Activated CD8-positive, alpha-beta memory T cell treated with anti-CD3 and anti-CD28 coated beads for 24 hours (primary cell): ENCODE data around the gene PWP2.
"Not testable (repeated sequence)": the region's sequence is repeated elsewhere in the genome, so short reads cannot be mapped to it uniquely, and the experiment has no call there.

ENCODE experiments used
- DNase-seq: peaks from one replicate; pipeline ENCODE4 v3.0.0-alpha.2; 2020

PWP2 gene

DNA sequence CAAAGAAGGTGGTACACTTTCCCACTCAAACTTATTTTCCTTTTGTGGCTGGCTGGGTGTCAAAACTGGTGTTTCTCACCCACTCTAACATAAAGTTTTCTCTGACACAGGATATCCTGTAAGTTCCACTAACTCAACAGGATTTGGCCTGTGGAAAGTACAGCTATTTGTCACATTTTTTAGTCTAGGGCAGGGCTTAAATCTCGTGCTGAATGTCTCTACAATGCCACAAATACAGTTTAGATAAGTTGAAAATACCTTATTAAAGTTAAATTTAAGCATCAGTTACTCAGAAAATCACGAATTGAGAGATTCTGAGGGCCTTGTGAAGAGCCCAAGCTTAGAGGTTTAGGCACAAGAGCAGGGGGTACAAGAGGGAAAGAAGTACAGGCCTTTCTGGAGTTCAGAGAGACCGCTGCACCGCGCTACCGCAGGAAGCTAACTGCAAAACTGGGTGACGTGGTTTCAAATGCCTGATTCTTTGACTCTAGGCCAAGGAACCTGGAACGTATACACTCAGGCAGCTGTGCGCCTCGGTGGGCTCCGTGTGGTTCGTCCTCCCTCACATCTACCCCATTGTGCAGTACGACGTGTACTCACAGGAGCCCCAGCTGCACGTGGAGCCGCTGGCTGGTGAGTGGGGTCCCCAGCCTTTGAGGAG, 23.4 kb upstream of the PWP2 start:
- peak; percentile 80 for DNase-seq

DNA sequence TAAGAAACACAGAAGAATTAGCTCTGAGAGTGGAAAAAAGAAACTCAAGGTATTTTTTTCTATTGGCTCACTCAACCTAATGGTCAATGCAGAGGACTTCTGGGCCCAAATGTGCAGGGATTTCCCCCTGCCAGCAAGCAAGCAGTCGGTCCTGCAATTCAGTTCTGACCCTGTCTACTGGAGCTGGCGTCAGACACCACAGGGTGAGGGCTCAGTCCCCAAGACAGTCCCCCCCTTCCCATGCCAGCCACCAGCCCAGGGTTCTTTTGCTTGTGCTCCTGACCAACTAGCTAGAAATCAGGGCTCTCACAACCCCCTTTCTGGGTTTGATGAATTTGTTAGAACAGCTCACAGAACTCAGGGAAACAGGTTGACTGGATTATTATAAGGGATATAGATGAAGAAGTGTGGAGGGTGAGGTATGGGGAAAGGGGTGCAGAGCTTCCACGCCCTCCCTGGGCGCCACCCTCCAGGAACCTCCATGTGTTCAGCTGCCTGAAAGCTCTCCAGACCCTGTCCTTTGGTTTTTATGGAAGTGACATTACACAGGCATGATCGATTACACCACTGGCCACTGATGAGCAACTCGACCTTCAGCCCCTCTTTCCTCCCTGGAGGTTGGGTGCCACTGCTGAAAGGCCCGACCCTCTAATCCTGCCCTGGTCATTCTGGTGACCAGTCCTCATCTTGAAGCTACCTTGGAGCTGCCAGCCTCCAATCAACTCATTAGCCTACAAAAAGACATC, 22.5 kb upstream of the PWP2 start:
- no peak for DNase-seq

DNA sequence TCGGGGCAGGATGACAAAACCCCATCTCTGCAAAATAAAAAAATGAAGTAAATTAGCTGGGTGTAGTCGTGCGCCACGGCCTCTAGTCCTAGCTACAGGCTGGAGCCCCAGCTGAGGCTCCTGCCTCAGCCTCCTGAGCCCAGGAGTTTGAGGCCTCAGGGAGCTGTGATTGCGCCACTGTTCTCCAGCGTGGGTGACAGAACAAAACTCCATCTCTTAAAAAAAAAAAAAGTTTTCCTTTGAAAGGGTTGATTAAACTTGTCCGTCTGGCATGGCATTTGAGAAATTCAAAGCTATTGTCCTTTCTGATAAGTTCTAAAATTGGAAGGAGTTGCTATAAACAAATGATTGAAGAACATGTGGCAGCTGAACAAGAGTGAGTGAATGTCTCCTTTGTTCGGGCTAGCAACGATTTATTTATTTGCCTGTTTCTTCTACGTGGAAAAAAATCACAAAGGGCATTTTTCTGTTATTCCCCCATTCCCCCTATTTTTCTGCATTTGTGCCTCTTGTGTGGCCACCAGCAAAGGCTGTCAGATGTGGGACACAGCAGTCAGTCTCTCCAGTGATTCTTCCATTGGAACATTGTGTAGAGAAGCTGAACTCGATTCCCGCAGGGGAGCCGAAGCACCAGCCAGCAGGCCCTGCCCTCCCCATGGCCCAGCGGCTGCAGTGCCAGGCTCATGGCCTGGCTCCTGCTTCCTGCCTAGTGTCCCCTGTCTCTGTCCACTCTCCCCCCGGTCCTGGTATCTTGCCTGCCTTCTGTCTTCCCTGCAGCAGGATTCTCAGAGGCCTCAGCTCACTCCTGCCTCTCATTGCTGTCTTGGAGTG, 21.5 kb upstream of the PWP2 start:
- no peak for DNase-seq

DNA sequence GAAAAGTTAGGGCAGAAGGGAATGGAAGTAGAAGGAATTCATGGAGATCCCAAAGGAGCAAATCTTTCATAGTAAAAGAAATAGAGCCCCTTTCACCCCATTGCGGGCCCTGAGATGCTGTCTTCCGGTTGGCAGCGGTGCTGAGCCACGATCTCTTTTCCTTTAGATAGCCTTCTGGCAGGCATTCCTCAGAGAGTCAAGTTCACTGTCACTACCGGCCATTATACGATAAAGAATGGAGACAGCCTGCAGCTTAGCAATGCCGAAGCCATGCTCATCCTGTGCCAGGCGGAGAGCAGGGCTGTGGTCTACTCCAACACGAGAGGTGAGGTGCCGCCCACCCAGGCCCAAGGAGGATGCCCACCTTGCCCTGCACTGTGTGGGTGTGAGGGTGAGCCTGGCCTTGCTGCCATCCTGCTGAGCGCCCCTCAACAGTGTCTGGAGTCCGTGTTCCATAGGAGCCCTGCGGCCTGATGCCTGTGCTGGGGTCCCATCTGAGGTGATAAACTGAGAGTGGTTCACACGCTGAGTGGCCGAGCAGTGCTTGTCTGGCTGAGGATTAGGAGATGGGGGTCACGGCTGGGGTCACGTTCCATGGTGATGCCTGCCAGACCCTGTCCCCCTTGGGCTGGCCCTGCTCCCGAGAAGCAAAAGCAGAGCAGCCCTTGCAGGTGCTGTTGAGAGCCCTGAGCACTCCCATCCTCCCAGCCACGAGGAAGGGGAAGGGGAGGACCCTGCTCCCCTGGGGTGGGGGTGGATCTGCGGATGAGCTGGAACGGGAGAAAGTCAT, 20.4 kb upstream of the PWP2 start:
- no peak for DNase-seq

DNA sequence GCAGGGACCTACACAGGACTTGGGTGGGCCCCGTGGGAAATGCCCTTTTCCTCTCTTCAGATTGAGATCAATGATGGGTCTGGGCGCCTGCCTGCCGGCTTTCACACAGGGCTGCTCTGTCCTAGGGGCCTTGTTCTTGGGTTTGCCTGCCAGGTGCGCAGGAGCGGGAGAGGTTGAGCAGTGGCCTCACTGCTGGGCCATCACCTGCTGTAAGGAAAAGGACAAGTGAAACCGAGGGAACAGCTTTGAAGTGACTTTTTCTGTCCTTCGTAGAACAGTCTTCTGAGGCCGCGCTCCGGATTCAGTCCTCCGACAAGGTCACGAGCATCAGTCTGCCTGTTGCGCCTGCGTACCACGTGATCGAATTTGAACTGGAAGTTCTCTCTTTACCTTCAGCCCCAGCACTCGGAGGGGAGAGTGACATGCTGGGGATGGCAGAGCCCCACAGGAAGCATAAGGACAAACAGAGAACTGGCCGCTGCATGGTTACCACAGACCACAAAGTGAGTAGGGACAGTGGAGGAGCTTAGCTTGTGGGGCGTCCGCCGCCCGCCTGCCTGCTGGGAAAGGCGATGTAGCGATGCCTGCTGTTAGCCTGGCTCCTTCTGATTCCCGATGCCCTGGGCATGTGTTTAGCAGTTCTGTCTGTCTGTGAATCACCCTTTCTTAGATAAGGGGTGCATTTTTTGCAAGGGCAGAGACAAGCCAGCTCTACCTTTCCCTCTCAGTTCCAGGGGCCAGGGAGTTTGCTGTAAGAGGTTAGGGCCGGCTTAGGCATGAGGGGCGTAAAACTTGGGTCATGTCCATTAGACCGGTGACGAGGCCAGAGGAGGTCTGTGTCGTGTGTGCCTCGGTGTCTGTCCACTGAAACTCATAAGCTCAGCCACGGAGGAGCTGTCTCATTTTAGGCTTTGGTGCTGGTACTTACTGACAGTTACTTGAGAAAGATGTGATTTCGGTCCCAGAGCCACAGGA, 19.5 kb upstream of the PWP2 start:
- no peak for DNase-seq

DNA sequence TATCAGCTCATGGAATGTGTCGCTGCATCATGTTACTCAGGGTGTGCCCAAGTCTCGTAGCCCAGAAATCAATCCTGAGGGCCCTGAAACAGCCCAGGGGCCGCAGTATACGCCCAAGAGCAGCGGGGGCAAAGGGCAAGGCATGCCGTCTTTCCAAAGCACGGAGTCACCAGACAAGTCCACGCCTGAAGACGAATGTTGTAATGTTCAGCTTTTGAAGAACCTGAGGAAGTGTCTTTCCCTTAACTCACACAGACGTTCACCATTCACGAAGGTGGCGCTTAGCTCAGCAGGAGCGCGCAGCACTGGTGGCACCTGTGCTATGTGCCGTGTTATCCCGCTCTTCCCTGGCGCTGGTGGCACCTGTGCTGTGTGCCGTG, 18.8 kb upstream of the PWP2 start:
- no peak for DNase-seq

DNA sequence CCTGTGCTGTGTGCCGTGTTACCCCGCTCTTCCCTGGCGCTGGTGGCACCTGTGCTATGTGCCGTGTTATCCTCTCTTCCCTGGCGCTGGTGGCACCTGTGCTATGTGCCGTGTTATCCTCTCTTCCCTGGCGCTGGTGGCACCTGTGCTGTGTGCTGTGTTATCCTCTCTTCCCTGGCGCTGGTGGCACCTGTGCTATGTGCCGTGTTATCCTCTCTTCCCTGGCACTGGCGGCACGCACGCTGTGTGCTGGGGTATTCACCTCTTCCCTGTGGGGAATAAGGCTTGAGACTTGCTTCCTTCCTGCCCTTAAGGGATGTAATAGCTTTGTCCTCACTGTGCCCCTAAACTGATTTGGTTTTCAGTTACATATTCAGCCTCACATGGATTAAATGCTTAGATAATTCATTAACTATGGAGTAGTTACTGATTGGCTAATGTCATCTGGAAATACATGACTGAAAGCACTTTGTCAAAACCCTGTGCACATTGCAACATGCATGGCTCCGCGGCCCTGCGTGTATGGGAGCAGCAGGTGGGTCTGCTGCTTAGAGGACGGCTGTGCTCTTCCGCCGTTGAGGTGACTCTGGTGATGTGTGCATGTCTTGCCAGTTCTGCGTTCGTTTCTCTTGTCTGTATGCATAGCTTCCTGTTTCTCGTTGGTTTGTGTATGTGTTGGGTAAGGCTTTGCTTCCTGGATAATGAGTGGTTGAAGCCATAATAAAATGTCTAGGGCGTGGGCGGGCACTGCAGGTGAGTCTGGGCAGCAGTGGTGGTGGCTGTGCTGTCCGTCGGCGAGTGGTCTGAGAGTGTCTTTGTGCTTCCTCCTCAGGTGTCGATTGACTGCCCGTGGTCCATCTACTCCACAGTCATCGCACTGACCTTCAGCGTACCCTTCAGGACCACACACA, 17.9 kb upstream of the PWP2 start:
- DNase-seq, result peak; percentile 62

DNA sequence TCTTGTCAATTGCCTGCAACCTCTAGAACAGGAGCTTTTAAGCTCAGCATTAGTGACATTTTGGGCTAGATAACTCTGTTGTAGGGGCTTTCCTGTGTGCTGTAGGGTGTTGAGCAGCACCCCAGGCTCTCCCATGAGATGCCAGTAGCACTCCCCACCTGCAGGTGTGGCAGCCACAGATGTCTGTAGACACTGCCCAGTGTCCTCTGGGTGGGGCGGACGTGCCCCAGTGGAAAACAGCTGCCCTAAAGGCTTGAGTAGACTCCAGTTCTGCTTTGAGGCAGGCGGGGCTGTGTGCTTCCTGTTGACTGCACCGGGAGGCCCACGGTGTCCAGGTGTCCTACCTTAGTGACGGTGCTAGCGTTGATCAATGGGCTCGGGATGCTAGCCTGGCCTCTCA, 16.9 kb upstream of the PWP2 start:
- peak; percentile 53 for DNase-seq

DNA sequence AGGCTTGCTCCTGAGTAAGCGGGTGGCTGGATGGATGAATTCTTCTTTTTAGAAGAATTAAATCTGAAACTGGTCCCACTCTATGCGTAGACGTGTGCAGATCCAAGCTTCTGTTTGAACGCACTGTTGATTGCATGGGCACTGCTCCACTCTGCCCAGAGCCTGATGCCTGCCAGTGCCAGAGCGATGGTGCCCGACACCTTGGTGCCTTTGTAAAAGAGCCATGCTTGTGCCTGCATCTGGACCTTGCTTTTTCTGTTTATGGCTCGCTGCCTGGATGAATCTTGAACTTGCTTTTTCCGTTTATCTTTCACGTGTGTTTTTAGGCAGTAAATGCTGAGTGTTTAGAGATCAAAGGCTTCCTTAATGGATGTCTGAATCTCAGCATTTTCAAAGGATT, 15.0 kb upstream of the PWP2 start:
- DNase-seq, result no peak

DNA sequence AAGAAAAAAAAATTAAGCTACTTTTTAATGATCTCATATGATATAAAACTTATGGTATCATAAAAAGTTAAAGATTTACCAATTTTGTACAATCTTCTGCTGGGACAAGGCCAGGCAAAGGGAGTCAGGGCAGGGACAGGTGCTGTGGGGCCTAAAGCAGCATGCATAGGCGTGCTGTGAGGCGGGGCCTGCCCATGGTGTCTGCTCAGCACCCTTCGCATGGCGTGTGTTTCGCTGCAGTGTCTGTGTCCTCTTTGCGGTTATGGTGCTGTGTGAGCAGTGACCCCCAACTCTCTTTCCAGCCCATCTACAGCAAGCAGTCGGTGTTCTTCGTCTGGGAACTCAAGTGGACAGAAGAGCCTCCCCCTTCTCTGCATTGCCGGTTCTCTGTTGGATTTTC, 13.4 kb upstream of the PWP2 start:
- DNase-seq, result peak; percentile 19

DNA sequence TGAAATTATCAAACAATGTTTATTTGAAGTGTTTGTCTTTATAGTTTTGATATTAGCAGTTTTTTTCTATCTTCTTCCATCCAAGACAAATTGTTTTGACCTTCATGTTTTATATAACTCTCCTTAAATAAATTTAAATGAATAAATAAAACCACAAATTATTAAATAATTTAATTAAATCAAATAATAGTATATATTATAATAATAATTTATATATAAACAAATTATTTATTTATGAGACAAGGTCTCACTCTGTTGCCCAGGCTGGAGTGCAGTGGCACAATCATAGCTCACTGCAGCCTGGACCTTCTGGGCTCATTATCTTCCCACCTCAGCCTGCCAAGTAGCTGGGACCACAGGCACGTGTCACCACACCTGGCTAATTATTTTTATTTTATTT, 12.4 kb upstream of the PWP2 start:
- DNase-seq, result no peak

DNA sequence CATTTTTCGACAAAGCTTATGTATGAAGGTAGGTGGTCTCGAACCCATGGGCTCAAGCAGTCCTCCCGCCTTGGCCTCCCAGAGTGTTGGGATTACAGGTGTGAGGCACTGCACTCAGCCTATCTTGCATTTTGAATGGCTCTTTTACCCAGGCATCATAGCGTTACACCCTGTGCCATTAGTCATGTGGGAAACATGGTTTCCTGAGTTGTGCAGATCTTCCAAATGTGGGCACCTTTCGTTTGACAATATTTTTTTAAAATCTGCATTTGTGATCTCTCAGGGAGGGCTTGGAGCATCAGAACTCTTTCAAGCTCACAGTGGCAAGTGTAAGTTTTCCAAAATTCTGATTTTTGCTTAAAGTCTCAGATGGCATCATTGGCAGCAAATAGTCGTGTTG, 8.7 kb upstream of the PWP2 start:
- not testable (repeated sequence) for DNase-seq

DNA sequence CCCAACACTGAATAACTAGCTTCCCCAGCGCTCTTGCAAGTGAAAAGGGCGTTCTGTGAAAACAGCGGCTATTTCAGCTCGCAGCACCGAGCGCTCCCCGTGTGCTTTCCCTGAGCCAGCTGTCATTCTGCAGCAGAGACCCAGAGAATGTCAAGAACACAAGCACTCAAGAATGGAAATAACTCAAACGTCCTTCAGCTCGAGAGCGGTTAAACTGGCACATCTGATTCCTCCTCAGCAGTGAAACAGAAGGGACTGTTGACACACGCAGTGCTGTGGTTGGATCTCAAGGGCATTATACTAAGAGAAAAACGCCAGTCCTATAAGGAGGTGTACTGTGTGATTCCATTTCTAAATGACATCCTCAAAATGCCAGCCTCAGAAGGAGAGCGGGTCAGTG, 8.2 kb upstream of the PWP2 start:
- not testable (repeated sequence) for DNase-seq

DNA sequence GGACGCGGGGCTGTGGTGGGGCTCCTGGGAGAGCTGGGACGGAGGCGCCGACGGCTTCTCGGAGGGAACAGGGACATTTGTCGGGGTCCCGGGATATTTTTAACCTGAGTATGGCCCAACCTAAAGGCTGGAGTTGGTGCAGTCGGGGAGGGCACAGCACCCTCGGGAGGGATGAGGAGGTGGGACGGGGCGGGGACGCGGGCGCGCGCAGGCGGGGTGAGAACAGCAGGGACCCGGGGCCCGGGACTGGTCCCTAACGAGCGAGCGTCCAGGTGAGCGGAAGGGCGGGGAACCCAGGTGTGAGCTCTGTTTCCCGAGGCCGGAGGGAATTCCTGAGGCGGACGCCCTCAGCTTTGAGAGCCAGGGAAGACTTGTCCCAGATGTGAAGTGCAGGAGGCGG, 390 bp downstream of the PWP2 start:
- not testable (repeated sequence) for DNase-seq

DNA sequence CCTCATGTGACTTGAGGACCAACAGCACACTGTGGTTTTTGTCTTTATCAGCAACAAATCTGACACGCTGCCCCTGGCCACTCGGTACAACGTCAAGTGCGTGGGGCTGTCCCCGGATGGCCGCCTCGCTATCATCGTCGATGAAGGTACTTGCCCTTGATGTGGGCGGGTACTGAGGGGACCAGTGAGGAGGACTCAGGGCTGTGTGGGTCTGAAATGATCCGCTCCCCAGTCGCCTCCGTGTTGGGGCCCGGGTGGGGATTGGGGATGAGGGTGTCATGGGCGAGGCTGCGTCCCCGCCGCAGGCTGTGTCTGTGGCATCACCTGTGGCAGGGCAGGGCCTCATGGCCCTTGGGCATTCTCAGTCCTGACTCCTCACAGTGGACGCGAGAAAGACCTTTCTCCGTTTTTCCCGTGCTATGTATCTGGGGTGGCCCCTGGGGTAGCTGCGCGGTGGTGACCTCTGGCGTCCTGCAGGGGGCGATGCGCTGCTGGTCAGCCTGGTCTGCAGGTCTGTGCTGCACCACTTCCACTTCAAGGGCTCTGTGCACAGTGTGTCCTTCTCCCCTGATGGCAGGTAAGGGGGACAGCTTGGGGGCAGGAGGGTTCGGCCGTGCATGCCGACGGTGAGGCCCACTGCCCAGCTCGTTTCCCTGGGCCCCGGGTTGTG, 6.6 kb downstream of the PWP2 start:
- peak; percentile 54 for DNase-seq

DNA sequence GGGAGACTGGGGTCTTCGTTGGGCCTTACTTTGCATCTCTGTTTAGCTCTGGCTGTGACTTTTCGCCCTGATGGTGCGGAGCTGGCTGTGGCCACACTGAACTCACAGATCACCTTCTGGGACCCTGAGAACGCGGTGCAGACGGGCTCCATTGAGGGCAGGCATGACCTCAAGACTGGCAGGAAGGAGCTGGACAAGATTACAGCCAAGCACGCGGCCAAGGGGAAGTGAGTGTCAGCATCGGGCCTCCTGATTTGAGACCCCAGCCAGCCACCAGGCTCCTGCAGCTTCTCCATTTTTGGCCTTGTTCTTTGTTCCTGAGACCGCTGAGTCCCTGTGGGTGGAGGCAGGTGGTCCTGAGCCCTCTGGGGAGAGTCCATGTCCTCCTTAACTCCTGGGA, 14.9 kb downstream of the PWP2 start:
- DNase-seq, result not testable (repeated sequence)

DNA sequence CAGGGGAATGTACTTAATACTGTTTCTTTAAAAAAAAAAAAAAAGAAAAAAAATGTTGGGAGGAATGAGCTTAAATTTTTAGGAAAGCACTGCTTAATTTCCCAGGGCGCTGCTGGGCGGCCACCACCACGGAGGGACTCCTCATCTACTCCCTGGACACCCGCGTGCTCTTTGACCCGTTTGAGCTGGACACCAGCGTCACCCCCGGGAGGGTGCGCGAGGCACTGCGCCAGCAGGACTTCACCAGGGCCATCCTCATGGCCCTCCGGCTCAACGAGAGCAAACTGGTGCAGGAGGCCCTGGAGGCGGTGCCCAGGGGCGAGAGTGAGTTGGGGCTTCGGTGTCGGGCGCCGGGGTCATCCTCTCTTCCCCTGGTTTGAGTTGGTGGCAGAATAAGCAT, 20.6 kb downstream of the PWP2 start:
- not testable (repeated sequence) for DNase-seq

DNA sequence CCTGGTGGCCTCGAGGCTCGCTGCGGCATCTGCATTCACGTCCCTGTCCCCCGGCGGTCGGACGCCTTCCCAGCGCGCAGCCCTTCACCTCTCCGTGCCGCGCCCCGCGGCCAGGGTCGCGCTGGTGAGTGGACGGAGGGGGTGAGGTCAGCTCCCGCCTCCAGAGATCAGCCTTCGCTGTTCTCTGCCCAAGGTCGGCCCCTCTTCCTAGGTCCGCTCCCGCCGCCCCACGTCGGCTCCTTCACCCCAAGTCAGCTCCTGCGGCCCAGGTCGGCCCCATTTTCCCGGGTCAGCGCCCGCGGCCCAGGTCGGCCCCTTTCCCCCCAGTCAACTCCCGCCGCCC, 26.5 kb downstream of the PWP2 start:
- DNase-seq, result not testable (repeated sequence)

DNA sequence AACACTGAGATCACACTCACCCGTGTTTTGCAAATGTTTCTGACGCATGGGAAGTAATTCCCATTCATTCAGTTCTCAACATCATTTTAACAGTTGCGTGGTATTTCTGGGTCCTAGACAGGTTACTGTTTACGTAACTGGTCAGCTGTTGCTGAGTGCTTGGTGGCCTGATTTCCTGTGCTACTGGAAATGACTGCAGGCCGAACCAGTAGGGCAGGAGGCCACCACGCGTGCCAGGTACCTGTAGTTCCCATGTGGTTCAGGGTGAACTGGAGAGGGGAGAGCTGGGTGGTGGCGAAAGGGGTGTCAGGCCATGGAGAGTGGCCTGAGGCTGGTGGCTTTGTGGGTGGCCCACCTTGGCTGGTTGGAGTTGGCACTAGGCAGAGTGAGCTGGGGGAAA, 27.5 kb downstream of the PWP2 start:
- not testable (repeated sequence) for DNase-seq

DNA sequence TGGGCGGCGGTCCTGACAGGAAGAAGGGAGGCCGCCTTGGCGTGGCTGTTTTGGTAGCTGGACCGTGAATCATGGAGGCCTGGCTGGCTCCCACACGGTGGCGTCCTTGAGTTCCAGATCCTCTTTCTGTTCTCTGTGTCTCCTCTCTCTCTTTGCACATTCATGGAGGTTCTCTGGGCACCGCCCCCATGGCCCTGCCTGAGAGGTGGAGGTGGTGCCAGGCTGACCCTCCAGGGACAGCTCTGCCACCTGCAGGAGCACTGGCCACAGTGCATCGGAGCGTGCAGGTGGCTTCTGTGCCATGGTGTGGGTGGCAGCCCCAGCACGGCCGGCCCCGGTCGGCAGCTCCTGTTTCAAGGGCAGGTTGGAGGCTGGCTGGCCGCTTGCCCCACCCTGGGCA, 30.8 kb downstream of the PWP2 start:
- peak; percentile 67 for DNase-seq
